ENCODE measurements around the gene PFKFB4. TPM values are rescaled to one million over a fixed set of nuclear protein-coding genes. Genes with fewer than 3 reads are reported as not detected.

PFKFB4 gene
- total RNA-seq (1 to 10 TPM; 1.5 to 6.7 (median 2.7) TPM), polyA plus RNA-seq (1 to 10 TPM; 4.2 to 8.0 (median 4.8) TPM)

DNA sequence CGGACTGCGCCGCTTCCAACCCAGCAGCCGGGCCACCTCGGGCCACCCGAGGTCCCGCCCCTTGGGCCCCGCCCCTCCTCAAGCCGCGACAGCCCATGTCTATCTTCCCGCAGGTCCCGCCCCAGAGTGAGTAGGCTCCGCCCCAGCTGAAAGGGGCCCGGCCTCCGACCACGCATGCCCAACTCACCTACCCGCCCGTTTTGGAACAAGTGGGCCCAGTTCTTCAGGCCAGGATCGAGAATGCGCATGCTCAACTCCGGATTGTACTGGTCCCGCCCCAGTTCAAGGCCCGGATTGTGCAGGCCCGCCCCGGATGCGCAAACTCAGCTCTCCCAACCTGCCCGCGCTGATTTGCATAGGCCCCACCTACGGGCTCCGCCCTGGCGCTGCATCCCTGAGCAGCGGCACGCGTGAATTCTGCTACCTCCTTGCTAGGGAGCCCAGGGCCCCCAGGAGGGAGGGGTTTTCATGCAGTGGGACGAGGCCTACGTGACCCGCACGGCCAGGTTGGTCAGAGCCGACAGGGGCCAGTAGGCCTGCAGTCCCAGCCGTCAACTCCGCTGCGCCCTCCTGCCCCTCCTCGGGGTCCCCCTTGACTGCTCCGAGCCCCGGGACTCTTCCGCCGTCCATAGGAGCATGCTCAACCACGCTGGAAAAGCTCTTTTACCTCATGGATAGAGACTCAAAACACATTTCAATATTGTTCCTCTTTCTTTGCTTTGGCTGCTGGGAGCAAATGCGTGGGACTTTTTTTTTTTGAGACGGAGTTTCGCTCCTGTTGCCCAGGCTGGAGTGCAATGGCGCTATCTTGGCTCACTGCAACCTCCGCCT lies at the start of gene PFKFB4:
TSS of gene PFKFB4 (minus strand) at position 8 of the 831 bp plus-strand sequence. CDS start 26 bp downstream, outside the sequence.
- H3K27me3 ChIP-seq, result no peaks in the 10 kb centered on the region
- peaks cover 0 to 52% (median 42%) of the 10 kb centered on the region in 4 donors for H3K4me1 ChIP-seq
- peak; percentile 100 for DNase-seq
- H3K4me3 ChIP-seq, result peak within 1 kb of the TSS; percentile 39 to 61 (median 58)
- no peaks in the 10 kb centered on the region for H3K36me3 ChIP-seq
- no peaks in the 10 kb centered on the region for H3K9me3 ChIP-seq
- WGBS, 2 donors, result 1% methylated on average over 53 of the region's 53 CpGs
- H3K27ac ChIP-seq, result peak within 1 kb of the TSS; percentile 72 to 83 (median 74)
- intact Hi-C loops (cut with DNase I), result loop anchor here (5.0 kb wide), 2 partner anchors 110 to 155 kb away; partner anchors contain the start of gene ATRIP
- TF ChIP-seq, protein P1, sequence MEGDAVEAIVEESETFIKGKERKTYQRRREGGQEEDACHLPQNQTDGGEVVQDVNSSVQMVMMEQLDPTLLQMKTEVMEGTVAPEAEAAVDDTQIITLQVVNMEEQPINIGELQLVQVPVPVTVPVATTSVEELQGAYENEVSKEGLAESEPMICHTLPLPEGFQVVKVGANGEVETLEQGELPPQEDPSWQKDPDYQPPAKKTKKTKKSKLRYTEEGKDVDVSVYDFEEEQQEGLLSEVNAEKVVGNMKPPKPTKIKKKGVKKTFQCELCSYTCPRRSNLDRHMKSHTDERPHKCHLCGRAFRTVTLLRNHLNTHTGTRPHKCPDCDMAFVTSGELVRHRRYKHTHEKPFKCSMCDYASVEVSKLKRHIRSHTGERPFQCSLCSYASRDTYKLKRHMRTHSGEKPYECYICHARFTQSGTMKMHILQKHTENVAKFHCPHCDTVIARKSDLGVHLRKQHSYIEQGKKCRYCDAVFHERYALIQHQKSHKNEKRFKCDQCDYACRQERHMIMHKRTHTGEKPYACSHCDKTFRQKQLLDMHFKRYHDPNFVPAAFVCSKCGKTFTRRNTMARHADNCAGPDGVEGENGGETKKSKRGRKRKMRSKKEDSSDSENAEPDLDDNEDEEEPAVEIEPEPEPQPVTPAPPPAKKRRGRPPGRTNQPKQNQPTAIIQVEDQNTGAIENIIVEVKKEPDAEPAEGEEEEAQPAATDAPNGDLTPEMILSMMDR (IDR thresholded peaks at IDR 0.05), result peak in 1 of 4 experiments; percentile 13
- no peak for TF ChIP-seq POLR2A (IDR thresholded peaks at IDR 0.05)
- TF ChIP-seq EP300 (IDR thresholded peaks at IDR 0.05), result no peak
- peak in 3 of 4 donors; percentile 41 to 62 (median 56) for TF ChIP-seq POLR2AphosphoS5 (IDR thresholded peaks at IDR 0.05)

DNA sequence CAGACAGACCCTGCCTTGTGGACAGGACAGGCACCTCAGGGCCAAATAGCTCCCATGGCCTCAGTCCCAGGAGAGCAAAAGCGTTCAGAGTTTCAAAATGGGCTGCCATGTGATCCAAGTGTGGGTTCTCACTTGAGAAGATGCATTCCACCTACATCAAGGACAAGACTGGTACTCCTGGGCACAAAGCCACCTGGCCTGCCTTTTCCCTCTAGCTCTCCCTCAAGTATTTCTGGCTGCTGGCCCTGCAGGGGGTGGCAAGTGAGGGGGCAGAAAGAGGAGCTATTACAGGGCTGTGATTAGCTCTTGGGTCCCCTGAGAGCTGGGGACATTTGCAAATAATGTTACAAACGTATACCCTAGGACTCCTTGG lies 45.0 kb upstream of the PFKFB4 start:
- TF ChIP-seq, protein P1 (IDR thresholded peaks at IDR 0.05), result no peak
- TF ChIP-seq EP300 (IDR thresholded peaks at IDR 0.05) (no peak), POLR2A (IDR thresholded peaks at IDR 0.05) (no peak), POLR2AphosphoS5 (IDR thresholded peaks at IDR 0.05) (no peak)
- no peak for DNase-seq
- WGBS, 2 donors, result 70 to 88% methylated on average over 2 of the region's 2 CpGs
- H3K9me3 ChIP-seq, result no peaks in the 10 kb centered on the region
- H3K36me3 ChIP-seq, result peaks cover 52 to 82% (median 69%) of the 10 kb centered on the region in 4 donors
- no peak overlapping the region for H3K4me3 ChIP-seq
- H3K27ac ChIP-seq, result no peak overlapping the region
- H3K4me1 ChIP-seq, result peaks cover 0 to 28% (median 20%) of the 10 kb centered on the region in 4 donors
- intact Hi-C loops (cut with DNase I), result no loop called here
- no peaks in the 10 kb centered on the region for H3K27me3 ChIP-seq

DNA sequence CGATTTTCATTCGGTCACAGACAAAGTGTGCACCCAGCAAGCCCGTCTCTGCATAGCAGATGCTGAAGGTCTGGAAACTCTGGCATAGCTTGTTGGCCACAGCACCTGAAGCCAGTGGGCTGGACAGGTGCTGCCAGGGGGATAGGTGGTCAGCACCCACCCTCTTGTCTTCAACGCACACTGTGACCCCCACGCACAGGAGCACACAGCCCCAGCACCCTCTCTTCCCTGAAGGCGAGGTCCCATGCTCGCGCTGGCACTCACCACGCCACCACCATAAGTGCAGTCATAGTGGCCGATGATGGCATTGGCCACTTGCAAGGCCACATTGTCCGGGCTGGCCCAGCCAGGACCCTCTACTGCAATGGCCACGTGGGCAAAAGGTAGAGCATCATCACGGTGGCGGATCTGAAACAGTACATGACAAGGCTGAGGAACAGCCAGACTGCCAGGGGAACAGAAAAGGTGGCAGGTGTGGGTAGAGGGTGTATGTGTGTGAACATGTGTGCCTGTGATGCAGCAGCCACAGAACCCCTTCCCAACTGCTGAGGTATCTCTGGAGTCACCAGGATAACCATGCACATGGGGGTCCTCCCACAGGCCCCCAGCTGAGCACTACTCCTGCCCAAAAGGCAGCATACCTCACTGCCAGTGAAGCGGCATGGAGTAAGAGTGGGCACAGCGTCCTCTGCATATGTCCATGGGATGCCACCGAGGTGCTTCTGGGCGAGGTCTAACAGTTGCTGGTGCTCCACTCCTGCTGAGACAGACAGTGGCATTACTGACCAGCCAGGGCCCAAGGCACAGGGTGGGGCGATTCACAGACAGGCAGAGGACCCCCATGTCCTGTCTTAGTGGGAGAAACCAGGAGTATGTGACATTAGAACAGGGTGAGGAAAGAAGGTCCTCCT lies 44.4 kb upstream of the PFKFB4 start:
- Histone ChIP-seq H3K4me3 (no peak overlapping the region), H3K9me3 (no peaks in the 10 kb centered on the region), H3K4me1 (peaks cover 0 to 29% (median 21%) of the 10 kb centered on the region in 4 donors), H3K27ac (peak overlapping the region in 1 of 4 donors; percentile 19), H3K36me3 (peaks cover 52 to 75% (median 67%) of the 10 kb centered on the region in 4 donors), H3K27me3 (no peaks in the 10 kb centered on the region)
- intact Hi-C loops (cut with DNase I), result no loop called here
- TF ChIP-seq POLR2A (IDR thresholded peaks at IDR 0.05) (no peak), POLR2AphosphoS5 (IDR thresholded peaks at IDR 0.05) (no peak), EP300 (IDR thresholded peaks at IDR 0.05) (no peak)
- TF ChIP-seq, protein P1 (IDR thresholded peaks at IDR 0.05), result no peak
- no peak for DNase-seq
- WGBS, 2 donors, result 94 to 95% methylated on average over 19 of the region's 19 CpGs

DNA sequence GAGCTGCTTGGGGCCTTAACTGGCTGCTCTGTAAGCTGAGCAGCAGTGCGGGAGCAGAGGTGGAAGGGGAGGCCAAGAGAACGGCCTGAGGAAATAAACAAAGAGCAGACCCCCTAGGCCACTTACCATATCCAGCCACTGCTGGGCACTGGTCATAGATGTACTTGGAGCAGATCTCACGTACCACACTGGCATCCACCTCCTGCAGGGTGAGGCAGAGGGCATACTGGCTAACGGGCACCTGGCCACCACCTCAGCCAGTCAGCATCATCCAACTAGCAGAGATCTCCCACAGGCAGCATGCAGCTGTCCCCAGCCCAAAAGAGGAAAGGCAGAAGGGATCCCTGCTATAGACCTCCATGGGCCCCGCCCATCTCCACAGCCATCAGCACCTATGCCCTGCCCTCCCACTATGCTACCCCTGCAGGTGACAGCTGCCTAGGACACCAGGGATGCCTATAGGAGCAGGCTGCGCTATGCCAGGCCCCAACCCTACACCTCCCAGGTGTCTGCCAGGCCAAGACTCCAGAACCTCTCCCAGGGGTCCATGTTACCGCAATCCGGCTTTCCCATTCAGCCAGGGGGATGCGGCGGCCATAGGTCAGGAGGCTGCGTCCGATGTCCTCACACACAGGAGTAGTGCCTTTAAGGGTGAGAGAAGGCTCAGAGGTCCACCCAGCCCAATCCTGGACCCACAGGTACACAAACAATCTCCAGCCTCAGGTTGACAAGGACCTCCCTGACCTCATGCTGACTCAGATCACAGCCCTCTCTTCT lies 43.1 kb upstream of the PFKFB4 start:
- peak overlapping the region; percentile 56 to 89 (median 80) for H3K27ac ChIP-seq
- no peaks in the 10 kb centered on the region for H3K9me3 ChIP-seq
- WGBS, 2 donors, result 95 to 96% methylated on average over 12 of the region's 12 CpGs
- H3K36me3 ChIP-seq, result peaks cover 45 to 63% (median 55%) of the 10 kb centered on the region in 4 donors
- intact Hi-C loops (cut with DNase I), result no loop called here
- no peak overlapping the region for H3K4me3 ChIP-seq
- TF ChIP-seq POLR2A (IDR thresholded peaks at IDR 0.05) (no peak), POLR2AphosphoS5 (IDR thresholded peaks at IDR 0.05) (no peak), EP300 (IDR thresholded peaks at IDR 0.05) (no peak)
- DNase-seq, result no peak
- H3K27me3 ChIP-seq, result peaks cover 0 to 3% (median 0%) of the 10 kb centered on the region in 3 donors
- peaks cover 0 to 42% (median 33%) of the 10 kb centered on the region in 4 donors for H3K4me1 ChIP-seq

Measured in sigmoid colon (tissue), 7 donors.